ENCODE data around the gene C17orf58.
A peak's percentile ranks its signal among the peaks of the same experiment; 100 is the strongest.
"Not testable (repeated sequence)": the region's sequence is repeated elsewhere in the genome, so short reads cannot be mapped to it uniquely, and the experiment has no call there.

Gene C17orf58

DNA sequence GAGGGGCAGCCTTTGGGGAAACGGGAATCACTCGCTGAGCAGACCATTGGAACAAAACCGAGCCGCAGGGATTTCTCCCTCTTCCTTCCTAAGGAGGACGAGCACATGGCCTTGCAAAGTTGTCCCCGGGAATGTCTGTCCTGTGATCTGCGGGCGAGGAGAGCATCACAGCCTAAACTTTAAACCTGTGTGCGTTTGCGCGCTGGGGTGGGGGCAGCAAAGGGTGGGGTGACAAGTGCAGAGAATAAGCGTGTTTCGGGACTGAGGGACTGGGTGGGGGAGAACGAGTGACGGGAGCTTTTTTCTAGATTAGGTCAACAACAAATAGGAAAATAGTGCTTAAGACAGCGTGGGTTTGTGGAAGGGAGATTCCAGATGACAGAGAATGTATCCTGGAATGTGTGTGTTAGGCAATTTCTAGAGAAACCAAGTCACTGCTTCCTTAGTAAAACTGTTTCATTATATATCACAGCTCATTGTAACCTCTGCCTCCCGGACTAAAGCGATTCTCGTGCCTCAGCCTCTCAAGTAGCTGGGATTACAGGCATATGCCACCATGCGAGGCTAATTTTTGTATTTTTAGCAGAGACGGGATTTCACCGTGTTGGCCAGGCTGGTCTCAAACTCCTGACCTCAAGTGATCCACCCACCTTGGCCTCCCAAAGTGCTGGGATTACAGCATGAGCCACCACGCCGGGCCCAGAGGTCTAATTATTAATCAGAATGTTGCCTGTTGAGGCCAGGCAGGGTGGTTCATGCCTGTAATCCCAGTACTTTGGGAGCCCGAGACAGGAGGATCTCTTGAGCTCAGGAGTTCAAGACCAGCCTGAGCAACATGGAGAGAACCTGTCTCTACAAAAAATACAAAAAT, at the start of gene C17orf58:
C17orf58 (minus strand) TSS at position 169 of the 871 bp plus-strand sequence. CDS start 271 bp downstream, outside the sequence.
- not testable (repeated sequence) for DNase-seq (ENCODE audit: low read depth)

- no peak for DNase-seq (ENCODE audit: low read depth)
Observed at GRCh38 chr17:68036304-68037147, 40.3 kb upstream of the C17orf58 start.

GRCh38 chr17:68035523-68036303, 39.4 kb upstream of the C17orf58 start, which contains the start of gene KPNA2:
TSS of gene KPNA2 (plus strand) at chr17:68035735. CDS start at chr17:68037133, 1,398 bp downstream.
- peak; percentile 88 for DNase-seq (ENCODE audit: low read depth)

DNA sequence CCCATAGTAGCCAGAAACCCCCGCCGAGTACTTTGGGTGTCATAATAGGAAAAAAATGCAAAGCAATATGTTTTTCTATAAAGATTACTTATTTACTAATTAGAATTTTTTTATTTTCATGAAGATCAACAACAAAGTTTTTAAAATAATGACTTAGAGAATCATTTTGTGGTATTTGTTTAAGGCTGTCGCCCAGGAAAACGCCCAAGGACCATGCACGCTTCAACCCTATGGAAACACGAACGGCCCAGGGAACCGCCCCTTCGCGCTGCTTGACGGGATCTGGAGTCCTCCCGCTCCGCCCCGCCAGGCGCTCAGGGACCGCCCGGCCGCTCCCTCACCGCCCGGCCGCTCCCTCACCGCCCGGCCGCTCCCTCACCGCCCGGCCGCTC, 38.9 kb upstream of the C17orf58 start:
- DNase-seq (ENCODE audit: low read depth) = peak; percentile 86

DNA sequence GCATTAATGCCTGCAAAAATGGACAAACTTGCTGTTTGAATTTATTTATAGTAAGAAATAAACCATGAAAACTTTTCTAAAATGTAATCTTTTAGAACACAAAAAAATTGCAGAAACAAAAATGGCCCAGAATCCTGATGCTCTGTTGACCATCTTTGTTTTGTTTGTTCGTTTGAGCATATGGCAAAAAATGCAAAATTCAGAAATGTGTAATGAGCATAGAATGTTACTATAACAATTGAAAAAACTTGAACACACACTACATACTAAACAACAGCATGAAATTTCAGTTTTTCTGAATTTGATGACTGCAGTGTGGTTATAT, 38.1 kb upstream of the C17orf58 start:
- DNase-seq (ENCODE audit: low read depth) = no peak

GRCh38 chr17:68033636-68034451, 37.6 kb upstream of the C17orf58 start:
- no peak for DNase-seq (ENCODE audit: low read depth)

- no peak for DNase-seq (ENCODE audit: low read depth)
Observed at GRCh38 chr17:68029512-68030215, 33.4 kb upstream of the C17orf58 start.

DNA sequence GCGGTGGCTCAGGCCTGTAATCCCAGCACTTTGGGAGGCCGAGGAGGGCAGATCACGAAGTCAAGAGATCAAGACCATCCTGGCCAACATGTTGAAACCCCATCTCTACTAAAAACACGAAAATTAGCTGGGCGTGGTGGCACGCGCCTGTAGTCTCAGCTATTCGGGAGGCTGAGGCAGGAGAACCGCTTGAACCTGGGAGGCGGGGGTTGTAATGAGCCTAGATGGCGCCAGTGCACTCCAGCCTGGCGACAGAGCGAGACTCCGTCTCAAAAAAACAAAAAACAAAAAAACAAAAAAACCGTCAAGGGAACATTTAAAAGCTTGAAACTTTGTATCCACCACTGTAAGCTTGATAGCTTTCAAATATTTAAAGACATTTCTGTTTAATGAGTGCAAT, 26.3 kb upstream of the C17orf58 start:
- DNase-seq (ENCODE audit: low read depth) = not testable (repeated sequence)

- no peak for DNase-seq (ENCODE audit: low read depth)
Observed at GRCh38 chr17:68021963-68022362, 25.7 kb upstream of the C17orf58 start.

GRCh38 chr17:68020791-68021190, 24.5 kb upstream of the C17orf58 start:
- DNase-seq (ENCODE audit: low read depth) = not testable (repeated sequence)

GRCh38 chr17:68020409-68020756, 24.1 kb upstream of the C17orf58 start:
- no peak for DNase-seq (ENCODE audit: low read depth)

DNA sequence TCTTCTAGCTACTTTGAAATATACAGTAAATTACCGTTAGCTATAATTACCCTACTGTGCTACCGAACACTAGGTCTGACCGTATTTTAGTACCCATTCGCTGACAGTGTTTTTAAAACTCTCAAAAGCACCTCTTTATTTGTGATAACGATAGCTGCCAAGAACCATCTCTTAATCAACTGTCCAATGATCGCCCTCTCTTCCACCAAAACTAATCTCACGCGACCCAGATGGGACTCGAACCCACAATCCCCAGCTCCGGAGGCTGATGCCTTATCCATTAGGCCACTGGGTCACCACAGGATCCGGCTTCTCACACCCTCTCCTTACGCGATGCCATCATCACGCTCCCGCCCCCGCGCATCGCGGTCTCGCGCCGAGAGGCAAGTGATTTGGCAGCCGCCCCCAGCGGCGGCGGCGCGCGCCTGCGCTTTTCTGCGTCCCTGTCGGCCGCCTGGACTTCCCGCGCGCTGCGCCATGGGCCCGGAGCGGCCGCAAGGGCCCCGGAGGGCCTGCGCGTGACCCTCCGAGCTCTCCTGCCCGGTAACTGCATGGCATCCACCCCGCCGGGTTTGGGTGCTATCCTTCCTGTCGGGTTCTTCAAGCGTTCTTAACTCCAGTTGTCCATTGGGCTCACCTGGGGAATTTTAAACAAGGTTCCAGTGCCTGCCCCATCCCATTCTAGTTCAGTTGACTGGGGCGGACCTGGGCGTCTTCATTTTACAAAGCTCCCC, 23.6 kb upstream of the C17orf58 start:
- DNase-seq (ENCODE audit: low read depth) = peak; percentile 99

DNA sequence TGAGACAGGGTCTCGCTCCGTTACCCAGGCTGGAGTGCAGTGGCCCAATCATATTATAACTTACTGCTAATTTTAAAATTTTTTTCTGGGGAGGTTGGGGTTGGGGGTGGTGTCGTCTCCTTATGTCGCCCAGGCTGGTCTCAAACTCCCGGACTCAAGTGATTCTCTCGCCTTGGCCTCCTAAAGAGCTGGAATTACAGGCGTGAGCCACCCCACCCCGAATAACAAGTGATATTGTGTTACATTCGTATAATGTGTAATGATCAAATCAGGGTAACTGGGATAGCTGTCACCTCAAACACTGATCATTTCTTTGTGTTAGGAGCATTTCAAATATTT, 23.0 kb upstream of the C17orf58 start:
- no peak for DNase-seq (ENCODE audit: low read depth)

- DNase-seq (ENCODE audit: low read depth) = not testable (repeated sequence)
Observed at GRCh38 chr17:68018493-68018892, 22.2 kb upstream of the C17orf58 start.

DNA sequence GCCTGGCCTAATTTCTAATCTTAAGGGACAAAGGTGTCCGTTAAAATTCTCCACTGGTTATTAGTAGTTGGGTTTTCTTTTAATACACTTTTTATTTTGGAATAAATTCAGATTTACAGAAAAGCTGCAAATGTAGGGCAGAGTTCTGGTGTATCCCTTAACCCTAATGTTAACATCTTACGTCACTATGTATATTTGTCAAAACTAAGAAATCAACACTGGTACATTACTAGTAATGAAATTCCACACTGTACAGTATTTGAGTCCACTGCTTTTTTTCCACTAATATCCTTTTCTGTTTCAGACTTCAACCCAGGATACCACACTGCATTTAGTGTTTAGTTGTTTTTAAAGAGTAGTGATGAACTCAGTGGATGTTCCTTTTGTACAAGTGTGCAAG, 20.6 kb upstream of the C17orf58 start:
- DNase-seq (ENCODE audit: low read depth) = no peak

- no peak for DNase-seq (ENCODE audit: low read depth)
Observed at GRCh38 chr17:68015081-68015723, 18.9 kb upstream of the C17orf58 start.

GRCh38 chr17:68013385-68013784, 17.1 kb upstream of the C17orf58 start:
- no peak for DNase-seq (ENCODE audit: low read depth)

DNA sequence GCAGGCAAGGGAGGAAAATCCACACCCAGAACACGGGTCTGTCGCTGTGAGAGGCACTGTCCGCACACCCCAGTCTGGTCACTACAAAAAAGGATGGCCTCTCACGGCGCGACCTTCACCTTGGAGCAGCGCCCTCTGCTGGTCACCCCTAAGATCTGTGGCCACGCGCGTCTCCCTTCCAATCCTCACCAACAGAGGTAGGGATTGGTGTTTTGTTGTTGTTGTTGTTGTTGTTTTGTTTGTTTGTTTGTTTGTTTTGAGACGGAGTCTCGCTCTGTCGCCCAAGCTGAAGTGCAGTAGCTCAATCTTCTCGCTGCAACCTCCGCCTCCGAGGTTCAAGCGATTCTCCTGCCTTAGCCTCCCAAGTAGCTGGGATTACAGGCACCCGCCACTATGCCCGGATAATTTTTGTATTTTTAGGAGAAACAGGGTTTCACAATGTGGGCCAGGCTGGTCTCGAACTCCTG, 15.0 kb upstream of the C17orf58 start:
- DNase-seq (ENCODE audit: low read depth) = peak; percentile 43

- DNase-seq (ENCODE audit: low read depth) = no peak
Observed at GRCh38 chr17:68006797-68007196, 10.5 kb upstream of the C17orf58 start.

- no peak for DNase-seq (ENCODE audit: low read depth)
Observed at GRCh38 chr17:68004201-68004600, 7.9 kb upstream of the C17orf58 start.

Measured in activated T-cell treated with anti-CD3 and anti-CD28 coated beads for 24 hours (primary cell).